ENCODE data around the gene MINDY4.

MINDY4 gene

GRCh38 chr7:30905078-30906012, 134.1 kb downstream of the MINDY4 start:
- DNase-seq (ENCODE audit: low read depth) = no peak

- DNase-seq (ENCODE audit: low read depth) = no peak
These were observed 134.8 kb downstream of the MINDY4 start for GRCh38 chr7:30906014-30906413.

GRCh38 chr7:30906515-30907240, 135.5 kb downstream of the MINDY4 start:
- no peak for DNase-seq (ENCODE audit: low read depth)

GRCh38 chr7:30907527-30908267, 136.5 kb downstream of the MINDY4 start:
- no peak for DNase-seq (ENCODE audit: low read depth)

- DNase-seq (ENCODE audit: low read depth) = no peak
These were observed 137.5 kb downstream of the MINDY4 start for GRCh38 chr7:30908681-30909080.

GRCh38 chr7:30909431-30909830, 138.2 kb downstream of the MINDY4 start:
- DNase-seq (ENCODE audit: low read depth) = no peak

GRCh38 chr7:30910411-30911073, 139.3 kb downstream of the MINDY4 start:
- no peak for DNase-seq (ENCODE audit: low read depth)

GRCh38 chr7:30911133-30911532, 139.9 kb downstream of the MINDY4 start:
- DNase-seq (ENCODE audit: low read depth) = no peak

- no peak for DNase-seq (ENCODE audit: low read depth)
These were observed 140.3 kb downstream of the MINDY4 start, which contains the start of gene AQP1 for GRCh38 chr7:30911561-30911969. AQP1 (plus strand) TSS chr7:30911853; CDS start chr7:30911910, 57 bp downstream.

GRCh38 chr7:30912021-30912730, 141.0 kb downstream of the MINDY4 start:
- no peak for DNase-seq (ENCODE audit: low read depth)

- DNase-seq (ENCODE audit: low read depth) = no peak
These were observed 141.4 kb downstream of the MINDY4 start for GRCh38 chr7:30912731-30912985.

- no peak for DNase-seq (ENCODE audit: low read depth)
These were observed 142.0 kb downstream of the MINDY4 start for GRCh38 chr7:30912986-30913811.

GRCh38 chr7:30913821-30914515, 142.8 kb downstream of the MINDY4 start:
- DNase-seq (ENCODE audit: low read depth) = no peak

- no peak for DNase-seq (ENCODE audit: low read depth)
These were observed 143.4 kb downstream of the MINDY4 start for GRCh38 chr7:30914596-30914995.

- DNase-seq (ENCODE audit: low read depth) = no peak
These were observed 143.9 kb downstream of the MINDY4 start for GRCh38 chr7:30915005-30915601.

GRCh38 chr7:30915751-30916150, 144.5 kb downstream of the MINDY4 start:
- DNase-seq (ENCODE audit: low read depth) = no peak

GRCh38 chr7:30916255-30916654, 145.0 kb downstream of the MINDY4 start:
- no peak for DNase-seq (ENCODE audit: low read depth)

GRCh38 chr7:30916767-30917166, 145.6 kb downstream of the MINDY4 start:
- DNase-seq (ENCODE audit: low read depth) = no peak

GRCh38 chr7:30917216-30917893, 146.1 kb downstream of the MINDY4 start:
- no peak for DNase-seq (ENCODE audit: low read depth)
